ENCODE results near the gene DAB2.

Gene DAB2

GRCh38 chr5:39448506-39449128 lies 23.8 kb upstream of the DAB2 start:
- DNase-seq (ENCODE audit: low read depth in 1 of 2, low spot score in 1 of 2): no peak

GRCh38 chr5:39447968-39448367 lies 23.2 kb upstream of the DAB2 start:
- no peak for DNase-seq (ENCODE audit: low read depth in 1 of 2, low spot score in 1 of 2)

GRCh38 chr5:39447059-39447458 lies 22.3 kb upstream of the DAB2 start:
- no peak for DNase-seq (ENCODE audit: low read depth in 1 of 2, low spot score in 1 of 2)

GRCh38 chr5:39446231-39446630 lies 21.5 kb upstream of the DAB2 start:
- no peak for DNase-seq (ENCODE audit: low read depth in 1 of 2, low spot score in 1 of 2)

- DNase-seq (ENCODE audit: low read depth in 1 of 2, low spot score in 1 of 2): no peak
Observed at GRCh38 chr5:39443911-39444310, 19.1 kb upstream of the DAB2 start.

- DNase-seq (ENCODE audit: low read depth in 1 of 2, low spot score in 1 of 2): no peak
Observed at GRCh38 chr5:39442991-39443390, 18.2 kb upstream of the DAB2 start.

GRCh38 chr5:39441838-39442237 lies 17.1 kb upstream of the DAB2 start:
- DNase-seq (ENCODE audit: low read depth in 1 of 2, low spot score in 1 of 2): no peak

- DNase-seq (ENCODE audit: low read depth in 1 of 2, low spot score in 1 of 2): no peak
Observed at GRCh38 chr5:39440958-39441624, 16.3 kb upstream of the DAB2 start.

GRCh38 chr5:39440192-39440957 lies 15.6 kb upstream of the DAB2 start:
- no peak for DNase-seq (ENCODE audit: low read depth in 1 of 2, low spot score in 1 of 2)

- no peak for DNase-seq (ENCODE audit: low read depth in 1 of 2, low spot score in 1 of 2)
Observed at GRCh38 chr5:39439582-39440162, 14.9 kb upstream of the DAB2 start.

GRCh38 chr5:39437467-39437866 lies 12.7 kb upstream of the DAB2 start:
- no peak for DNase-seq (ENCODE audit: low read depth in 1 of 2, low spot score in 1 of 2)

- DNase-seq (ENCODE audit: low read depth in 1 of 2, low spot score in 1 of 2): no peak
Observed at GRCh38 chr5:39433848-39434247, 9.1 kb upstream of the DAB2 start.

GRCh38 chr5:39432696-39433530 lies 8.1 kb upstream of the DAB2 start:
- no peak for DNase-seq (ENCODE audit: low read depth in 1 of 2, low spot score in 1 of 2)

GRCh38 chr5:39430461-39430860 lies 5.7 kb upstream of the DAB2 start:
- DNase-seq (ENCODE audit: low read depth in 1 of 2, low spot score in 1 of 2): no peak

- no peak for DNase-seq (ENCODE audit: low read depth in 1 of 2, low spot score in 1 of 2)
Observed at GRCh38 chr5:39428640-39429039, 3.9 kb upstream of the DAB2 start.

GRCh38 chr5:39427633-39428032 lies 2.9 kb upstream of the DAB2 start:
- no peak for DNase-seq (ENCODE audit: low read depth in 1 of 2, low spot score in 1 of 2)

GRCh38 chr5:39427229-39427628 lies 2.4 kb upstream of the DAB2 start:
- DNase-seq (ENCODE audit: low read depth in 1 of 2, low spot score in 1 of 2): no peak

GRCh38 chr5:39426746-39427105 lies 1.9 kb upstream of the DAB2 start:
- DNase-seq (ENCODE audit: low read depth in 1 of 2, low spot score in 1 of 2): no peak

GRCh38 chr5:39426051-39426745 lies 1.4 kb upstream of the DAB2 start:
- DNase-seq (ENCODE audit: low read depth in 1 of 2, low spot score in 1 of 2): no peak

GRCh38 chr5:39423331-39423751 lies 1.4 kb downstream of the DAB2 start:
- no peak for DNase-seq (ENCODE audit: low read depth in 1 of 2, low spot score in 1 of 2)
